ENCODE results near the gene HOXC13.

The HOXC13 gene

DNA sequence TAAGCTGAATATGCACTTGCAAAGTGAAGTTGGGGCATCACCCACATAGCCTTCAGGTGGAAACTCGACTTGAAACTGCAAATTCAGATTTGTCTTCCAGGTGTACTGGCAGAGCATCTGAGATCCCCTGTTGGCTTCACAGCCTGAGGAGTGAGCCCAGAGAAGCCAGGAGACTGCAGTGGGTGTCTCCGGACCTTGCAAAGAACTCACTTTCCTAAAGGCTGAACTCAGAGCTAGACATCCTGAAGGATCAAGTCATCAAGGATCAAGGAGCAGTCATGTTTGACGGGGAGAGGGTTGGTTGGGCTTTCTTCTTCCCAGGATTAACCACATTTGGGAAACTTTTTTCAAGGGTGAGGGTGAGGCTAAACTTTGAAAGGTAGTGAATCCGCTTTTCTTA is 9.1 kb upstream of the HOXC13 start:
- H3F3A ChIP-seq (ENCODE audit: control insufficient read depth, insufficient read depth), result no peaks in the 10 kb centered on the region
- H3K4me1 ChIP-seq (ENCODE audit: control insufficient read depth, low read length), result no peaks in the 10 kb centered on the region
- H3K79me2 ChIP-seq (ENCODE audit: control insufficient read depth, low read length), result no peaks in the 10 kb centered on the region
- H3K4me3 ChIP-seq (ENCODE audit: low read length), result no peak overlapping the region
- no peaks in the 10 kb centered on the region for H3K9me3 ChIP-seq (ENCODE audit: control insufficient read depth, insufficient read depth, low read length)
- peaks cover 74% of the 10 kb centered on the region for H3K27me3 ChIP-seq (ENCODE audit: control insufficient read depth, low read length)
- H3K27ac ChIP-seq (ENCODE audit: low read depth, low read length), result no peak overlapping the region
- H3K36me3 ChIP-seq (ENCODE audit: control insufficient read depth, low read length), result no peaks in the 10 kb centered on the region
- H4K20me1 ChIP-seq (ENCODE audit: control insufficient read depth, insufficient read depth, low read depth, low read length), result no peaks in the 10 kb centered on the region
- H3K9me2 ChIP-seq (replicated peaks; ENCODE audit: control insufficient read depth, low read length), result no peaks in the 10 kb centered on the region
- no peak overlapping the region for H3K4me2 ChIP-seq (ENCODE audit: low read length)
- TF ChIP-seq CTCF (IDR thresholded peaks at IDR 0.05; ENCODE audit: low read depth, low read length, poor library complexity, severe bottlenecking) (no peak), EZH2phosphoT487 (IDR thresholded peaks at IDR 0.05; ENCODE audit: borderline replicate concordance, low read length) (no peak)

- H3K9me3 ChIP-seq (ENCODE audit: control insufficient read depth, insufficient read depth, low read length), result no peaks in the 10 kb centered on the region
- no peaks in the 10 kb centered on the region for H3K36me3 ChIP-seq (ENCODE audit: control insufficient read depth, low read length)
- no peak for TF ChIP-seq CTCF (IDR thresholded peaks at IDR 0.05; ENCODE audit: low read depth, low read length, poor library complexity, severe bottlenecking)
- H3F3A ChIP-seq (ENCODE audit: control insufficient read depth, insufficient read depth), result no peaks in the 10 kb centered on the region
- peaks cover 77% of the 10 kb centered on the region for H3K27me3 ChIP-seq (ENCODE audit: control insufficient read depth, low read length)
- no peaks in the 10 kb centered on the region for H3K9me2 ChIP-seq (replicated peaks; ENCODE audit: control insufficient read depth, low read length)
- no peak overlapping the region for H3K27ac ChIP-seq (ENCODE audit: low read depth, low read length)
- no peak overlapping the region for H3K4me3 ChIP-seq (ENCODE audit: low read length)
- no peak overlapping the region for H3K4me2 ChIP-seq (ENCODE audit: low read length)
- no peaks in the 10 kb centered on the region for H3K79me2 ChIP-seq (ENCODE audit: control insufficient read depth, low read length)
- H4K20me1 ChIP-seq (ENCODE audit: control insufficient read depth, insufficient read depth, low read depth, low read length), result no peaks in the 10 kb centered on the region
- H3K4me1 ChIP-seq (ENCODE audit: control insufficient read depth, low read length), result peaks cover 6% of the 10 kb centered on the region
These were observed 7.9 kb upstream of the HOXC13 start for GRCh38 chr12:53930591-53931255.

- Histone ChIP-seq H3K4me2 (ENCODE audit: low read length) (no peak overlapping the region), H3K27me3 (ENCODE audit: control insufficient read depth, low read length) (peaks cover 80% of the 10 kb centered on the region), H4K20me1 (ENCODE audit: control insufficient read depth, insufficient read depth, low read depth, low read length) (no peaks in the 10 kb centered on the region), H3K4me1 (ENCODE audit: control insufficient read depth, low read length) (peaks cover 6% of the 10 kb centered on the region), H3K27ac (ENCODE audit: low read depth, low read length) (no peak overlapping the region), H3K79me2 (ENCODE audit: control insufficient read depth, low read length) (no peaks in the 10 kb centered on the region), H3K36me3 (ENCODE audit: control insufficient read depth, low read length) (no peaks in the 10 kb centered on the region), H3K9me2 (replicated peaks; ENCODE audit: control insufficient read depth, low read length) (no peaks in the 10 kb centered on the region), H3F3A (ENCODE audit: control insufficient read depth, insufficient read depth) (no peaks in the 10 kb centered on the region), H3K4me3 (ENCODE audit: low read length) (no peak overlapping the region), H3K9me3 (ENCODE audit: control insufficient read depth, insufficient read depth, low read length) (no peaks in the 10 kb centered on the region)
- TF ChIP-seq EZH2phosphoT487 (IDR thresholded peaks at IDR 0.05; ENCODE audit: borderline replicate concordance, low read length) (no peak), CTCF (IDR thresholded peaks at IDR 0.05; ENCODE audit: low read depth, low read length, poor library complexity, severe bottlenecking) (no peak)
These were observed 6.6 kb upstream of the HOXC13 start for GRCh38 chr12:53931844-53932581.

Data from DOHH2 (cell line).